Breast epithelium (tissue), 3 donors: ENCODE measurements around the gene HUS1.

Experiments used
- POLR2A ChIP-seq: fragments of 450-650 bp; IDR thresholded peaks from one replicate; pipeline ENCODE4 v1.6.1; 2016; ENCODE audit warnings: antibody characterized with exemption, mild to moderate bottlenecking, moderate library complexity
- TF ChIP-seq, protein P1 (sequence below), 3 donors: fragments of 450-650 bp; IDR thresholded peaks; one replicate each; pipeline ENCODE4 v1.5.1; 2016 to 2017; ENCODE audit warnings: antibody characterized with exemption in 3 of 3, mild to moderate bottlenecking in 3 of 3, moderate library complexity in 3 of 3

DNA sequence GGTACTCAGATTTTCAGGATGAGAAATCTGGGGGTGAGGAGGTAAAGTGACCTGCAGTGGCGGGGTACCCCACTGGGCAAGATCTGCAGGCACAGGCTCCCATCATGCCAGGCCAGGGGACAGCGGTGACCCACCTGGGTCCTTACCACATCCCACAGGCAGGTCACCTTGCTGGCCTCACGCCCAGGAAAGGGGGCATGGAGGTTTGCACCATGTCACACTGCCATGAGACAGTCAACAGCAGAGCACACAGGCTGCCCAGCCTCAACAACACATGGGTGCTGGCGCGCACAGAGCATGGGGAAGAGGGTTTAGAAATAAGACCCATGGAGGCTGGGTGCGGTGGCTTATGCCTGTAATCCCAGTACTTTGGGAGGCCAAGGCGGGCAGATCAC, 32.1 kb downstream of the HUS1 start:
- TF ChIP-seq POLR2A: no peak
- TF ChIP-seq, protein P1, sequence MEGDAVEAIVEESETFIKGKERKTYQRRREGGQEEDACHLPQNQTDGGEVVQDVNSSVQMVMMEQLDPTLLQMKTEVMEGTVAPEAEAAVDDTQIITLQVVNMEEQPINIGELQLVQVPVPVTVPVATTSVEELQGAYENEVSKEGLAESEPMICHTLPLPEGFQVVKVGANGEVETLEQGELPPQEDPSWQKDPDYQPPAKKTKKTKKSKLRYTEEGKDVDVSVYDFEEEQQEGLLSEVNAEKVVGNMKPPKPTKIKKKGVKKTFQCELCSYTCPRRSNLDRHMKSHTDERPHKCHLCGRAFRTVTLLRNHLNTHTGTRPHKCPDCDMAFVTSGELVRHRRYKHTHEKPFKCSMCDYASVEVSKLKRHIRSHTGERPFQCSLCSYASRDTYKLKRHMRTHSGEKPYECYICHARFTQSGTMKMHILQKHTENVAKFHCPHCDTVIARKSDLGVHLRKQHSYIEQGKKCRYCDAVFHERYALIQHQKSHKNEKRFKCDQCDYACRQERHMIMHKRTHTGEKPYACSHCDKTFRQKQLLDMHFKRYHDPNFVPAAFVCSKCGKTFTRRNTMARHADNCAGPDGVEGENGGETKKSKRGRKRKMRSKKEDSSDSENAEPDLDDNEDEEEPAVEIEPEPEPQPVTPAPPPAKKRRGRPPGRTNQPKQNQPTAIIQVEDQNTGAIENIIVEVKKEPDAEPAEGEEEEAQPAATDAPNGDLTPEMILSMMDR (IDR thresholded peaks at IDR 0.05): no peak
